Astrocyte (in vitro differentiated cells and primary cell): ENCODE measurements around the gene LAMB4.

Source experiments
- EZH2 ChIP-seq: IDR thresholded peaks from 2 replicates; pipeline ENCODE4 v1.6.1; 2012; ENCODE audit warnings: mild to moderate bottlenecking, low read length, inconsistent platforms; ENCODE audit not compliant: insufficient read depth
- TF ChIP-seq, protein P1 (sequence below): IDR thresholded peaks from 2 replicates; pipeline ENCODE4 v1.5.1; 2011; ENCODE audit warnings: low read depth, mild to moderate bottlenecking, inconsistent platforms, low read length, moderate library complexity; ENCODE audit not compliant: insufficient read depth

DNA sequence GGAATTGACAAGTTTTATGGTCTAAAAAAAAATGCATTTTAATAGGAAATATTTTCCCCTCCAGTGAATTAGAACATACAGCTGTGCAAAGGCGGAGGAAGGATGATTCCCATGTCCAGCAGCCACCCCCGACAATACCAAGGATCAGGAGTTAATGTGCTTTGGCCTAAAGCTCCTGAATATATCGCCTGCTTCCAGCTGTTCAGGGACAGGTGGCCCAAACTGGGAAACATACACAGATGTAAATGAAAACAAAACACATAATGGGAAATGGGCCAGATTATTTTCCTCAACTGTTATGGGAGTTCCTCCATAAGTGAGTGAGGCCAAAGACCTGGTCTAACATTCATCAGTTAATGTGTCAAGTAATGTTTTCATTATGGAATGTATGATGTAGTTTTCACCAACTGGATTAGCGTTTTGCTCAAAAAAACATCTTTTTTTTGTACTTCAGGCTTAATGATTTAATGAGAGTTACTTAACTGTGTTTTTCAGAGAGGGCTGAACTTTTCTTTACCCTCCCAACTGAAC is 72.1 kb downstream of the LAMB4 start:
- TF ChIP-seq, protein P1, sequence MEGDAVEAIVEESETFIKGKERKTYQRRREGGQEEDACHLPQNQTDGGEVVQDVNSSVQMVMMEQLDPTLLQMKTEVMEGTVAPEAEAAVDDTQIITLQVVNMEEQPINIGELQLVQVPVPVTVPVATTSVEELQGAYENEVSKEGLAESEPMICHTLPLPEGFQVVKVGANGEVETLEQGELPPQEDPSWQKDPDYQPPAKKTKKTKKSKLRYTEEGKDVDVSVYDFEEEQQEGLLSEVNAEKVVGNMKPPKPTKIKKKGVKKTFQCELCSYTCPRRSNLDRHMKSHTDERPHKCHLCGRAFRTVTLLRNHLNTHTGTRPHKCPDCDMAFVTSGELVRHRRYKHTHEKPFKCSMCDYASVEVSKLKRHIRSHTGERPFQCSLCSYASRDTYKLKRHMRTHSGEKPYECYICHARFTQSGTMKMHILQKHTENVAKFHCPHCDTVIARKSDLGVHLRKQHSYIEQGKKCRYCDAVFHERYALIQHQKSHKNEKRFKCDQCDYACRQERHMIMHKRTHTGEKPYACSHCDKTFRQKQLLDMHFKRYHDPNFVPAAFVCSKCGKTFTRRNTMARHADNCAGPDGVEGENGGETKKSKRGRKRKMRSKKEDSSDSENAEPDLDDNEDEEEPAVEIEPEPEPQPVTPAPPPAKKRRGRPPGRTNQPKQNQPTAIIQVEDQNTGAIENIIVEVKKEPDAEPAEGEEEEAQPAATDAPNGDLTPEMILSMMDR: no peak
- TF ChIP-seq EZH2: no peak
